ENCODE results near the gene PSMB7.
"Not testable (repeated sequence)": the region's sequence is repeated elsewhere in the genome, so short reads cannot be mapped to it uniquely, and the experiment has no call there.

Gene PSMB7

GRCh38 chr9:124442826-124443225 is 27.6 kb upstream of the PSMB7 start:
- no peak for DNase-seq

GRCh38 chr9:124442379-124442778 is 27.1 kb upstream of the PSMB7 start:
- no peak for DNase-seq

- no peak for DNase-seq
Measured at GRCh38 chr9:124441291-124441690, 26.0 kb upstream of the PSMB7 start.

- DNase-seq = no peak
Measured at GRCh38 chr9:124440786-124441185, 25.5 kb upstream of the PSMB7 start.

- DNase-seq = no peak
Measured at GRCh38 chr9:124439686-124440243, 24.5 kb upstream of the PSMB7 start.

- DNase-seq = no peak
Measured at GRCh38 chr9:124439086-124439485, 23.8 kb upstream of the PSMB7 start.

- no peak for DNase-seq
Measured at GRCh38 chr9:124438091-124438490, 22.8 kb upstream of the PSMB7 start.

GRCh38 chr9:124437086-124437485 is 21.8 kb upstream of the PSMB7 start:
- DNase-seq = no peak

- DNase-seq = no peak
Measured at GRCh38 chr9:124436320-124436719, 21.1 kb upstream of the PSMB7 start.

GRCh38 chr9:124429530-124429867 is 14.3 kb upstream of the PSMB7 start:
- DNase-seq = no peak

- no peak for DNase-seq
Measured at GRCh38 chr9:124428751-124429529, 13.7 kb upstream of the PSMB7 start.

GRCh38 chr9:124427281-124427680 is 12.0 kb upstream of the PSMB7 start:
- DNase-seq = no peak

- no peak for DNase-seq
Measured at GRCh38 chr9:124426361-124426760, 11.1 kb upstream of the PSMB7 start.

GRCh38 chr9:124425733-124426132 is 10.5 kb upstream of the PSMB7 start:
- DNase-seq = not testable (repeated sequence)

GRCh38 chr9:124423591-124423990 is 8.3 kb upstream of the PSMB7 start:
- no peak for DNase-seq

GRCh38 chr9:124423155-124423554 is 7.9 kb upstream of the PSMB7 start:
- no peak for DNase-seq

- peak; percentile 13 for DNase-seq
Measured at GRCh38 chr9:124420991-124421543, 5.8 kb upstream of the PSMB7 start.

GRCh38 chr9:124419832-124420489 is 4.7 kb upstream of the PSMB7 start:
- DNase-seq = no peak

GRCh38 chr9:124415852-124416484 is 726 bp upstream of the PSMB7 start:
- DNase-seq = no peak

GRCh38 chr9:124414612-124415011 is 630 bp downstream of the PSMB7 start:
- DNase-seq = no peak

GRCh38 chr9:124412228-124412575 is 3.0 kb downstream of the PSMB7 start:
- DNase-seq = no peak

GRCh38 chr9:124411514-124412227 is 3.6 kb downstream of the PSMB7 start:
- no peak for DNase-seq

- DNase-seq = no peak
Measured at GRCh38 chr9:124410321-124410913, 4.8 kb downstream of the PSMB7 start.
